Purkinje cell (primary cell): ENCODE data around the gene FABP7. TPM values are rescaled to one million over a fixed set of nuclear protein-coding genes. Genes with fewer than 3 reads are reported as not detected.

Experiments used
- polyA plus RNA-seq: library from polyadenylated mRNA; unstranded; fragments of >200 nt; fragmentation: Nextera tagmentation; gene quantifications from 2 replicates; pipeline ENCODE4 v1.2.1, GENCODE V29; 2014

Gene FABP7
- polyA plus RNA-seq, result 164 and 244 TPM in 2 replicates

GRCh38 chr6:122779667-122780066 is at the start of gene FABP7:
Gene FABP7 (plus strand): TSS chr6:122779716. CDS start chr6:122779795, 79 bp downstream.

DNA sequence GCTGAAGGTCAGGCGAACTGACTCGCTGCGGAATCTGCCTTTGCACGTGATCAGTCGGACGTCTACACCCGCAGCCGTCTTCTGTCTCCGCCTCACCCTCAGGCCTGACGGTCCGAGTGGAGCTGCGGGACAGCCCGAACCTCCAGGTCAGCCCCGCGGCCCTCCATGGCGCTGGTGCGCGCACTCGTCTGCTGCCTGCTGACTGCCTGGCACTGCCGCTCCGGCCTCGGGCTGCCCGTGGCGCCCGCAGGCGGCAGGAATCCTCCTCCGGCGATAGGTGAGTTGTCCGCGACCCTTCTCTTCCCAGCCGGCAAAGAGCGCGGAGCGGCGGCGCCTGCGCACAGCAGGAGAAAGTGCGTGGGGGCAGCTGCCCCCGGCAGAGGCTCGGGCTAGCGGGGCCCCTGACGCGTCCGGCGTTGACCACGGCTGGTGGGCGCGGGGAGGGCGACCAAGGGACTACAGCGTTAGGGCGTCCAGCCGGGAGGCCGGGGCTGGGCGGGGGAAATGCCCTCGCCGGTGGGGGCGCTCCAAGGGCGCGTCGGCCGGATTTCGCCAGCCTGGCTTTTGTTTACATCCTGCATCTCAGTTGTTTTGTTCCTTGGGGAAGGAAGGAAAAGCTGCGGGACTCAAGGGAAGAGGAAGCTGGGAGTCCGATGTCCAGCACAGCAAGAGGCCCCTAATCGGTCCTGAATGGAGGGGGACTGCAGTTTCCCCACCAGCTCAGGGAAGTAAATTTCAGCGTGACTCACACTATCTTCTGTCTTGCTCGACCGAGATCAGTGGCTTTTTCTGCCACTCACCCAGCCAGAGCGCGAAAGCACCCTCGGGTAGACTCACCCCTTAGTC is 9.9 kb downstream of the FABP7 start, which contains the start of gene SMPDL3A:
SMPDL3A (plus strand) TSS at position 77 of the 846 bp plus-strand sequence; CDS start at position 166, 89 bp downstream.

Other genes starting within 250 kb of the FABP7 start
- gene PKIB, start 169.3 kb upstream of the FABP7 start, polyA plus RNA-seq, result 131 and 177 TPM in 2 replicates
- 39.0 and 46.3 TPM in 2 replicates for gene SMPDL3A, start 9.5 kb downstream of the FABP7 start, polyA plus RNA-seq
- 13.4 and 16.6 TPM in 2 replicates for gene CLVS2, start 216.5 kb downstream of the FABP7 start, polyA plus RNA-seq